WTC11 (cell line): ENCODE data around the gene PROK1. TPM values are rescaled to one million over a fixed set of nuclear protein-coding genes. Genes with fewer than 3 reads are reported as not detected.

Experiments used
- ATAC-seq: fragments of 200-7000 bp; cut with Tn5 transposase; 2 replicates; pipeline ENCODE4 v1.10.0; 2021; ENCODE audit warnings: mild to moderate bottlenecking, moderate library complexity
- CTCF ChIA-PET: fragments of 300-600 bp; sonication (Branson Sonifier 250); formaldehyde crosslinking; loops from one replicate; lab custom pipeline; 2021; ENCODE audit warnings: antibody characterized with exemption; lab: Charles Lee
- POLR2A ChIA-PET: fragments of 350-600 bp; sonication (Branson Sonifier 250); formaldehyde crosslinking; loops from one replicate; lab custom pipeline; 2021; ENCODE audit warnings: antibody characterized with exemption; lab: Charles Lee
- DNase-seq: peaks from one replicate; pipeline ENCODE4 v3.0.0; 2021; ENCODE audit warnings: low spot score
- H3K27ac Mint-ChIP-seq: 2 replicates; pipeline ENCODE4 v1.8.0; 2021; ENCODE audit warnings: mixed read lengths
- H3K27me3 Mint-ChIP-seq: 2 replicates; pipeline ENCODE4 v1.8.0; 2021; ENCODE audit warnings: low read depth, mild to moderate bottlenecking, moderate library complexity, mixed read lengths
- H3K36me3 Mint-ChIP-seq: 2 replicates; pipeline ENCODE4 v1.8.0; 2021; ENCODE audit warnings: mixed read lengths
- H3K4me1 Mint-ChIP-seq: 2 replicates; pipeline ENCODE4 v1.8.0; 2022; ENCODE audit warnings: mixed read lengths
- H3K4me3 Mint-ChIP-seq: 2 replicates; pipeline ENCODE4 v1.8.0; 2021; ENCODE audit warnings: mild to moderate bottlenecking, moderate library complexity, mixed read lengths
- H3K9me3 Mint-ChIP-seq: 2 replicates; pipeline ENCODE4 v1.8.0; 2021; ENCODE audit warnings: mixed read lengths
- ARID4B ChIP-seq: sonication (generic); formaldehyde crosslinking; IDR thresholded peaks from 2 replicates; pipeline ENCODE4 v1.8.0; 2023; ENCODE audit warnings: missing genetic modification reagents, mild to moderate bottlenecking, borderline replicate concordance
- FOXJ3 ChIP-seq: sonication (generic); formaldehyde crosslinking; IDR thresholded peaks from 2 replicates; pipeline ENCODE4 v1.9.0; 2021; ENCODE audit warnings: missing genetic modification reagents, mild to moderate bottlenecking, borderline replicate concordance
- FOXP1 ChIP-seq: sonication (generic); formaldehyde crosslinking; IDR thresholded peaks from 2 replicates; pipeline ENCODE4 v1.8.0; 2022; ENCODE audit warnings: missing genetic modification reagents, mild to moderate bottlenecking, moderate library complexity, borderline replicate concordance
- GABPB1 ChIP-seq: sonication (generic); formaldehyde crosslinking; IDR thresholded peaks from 2 replicates; pipeline ENCODE4 v1.8.1; 2023; ENCODE audit warnings: mild to moderate bottlenecking, missing genetic modification reagents
- GTF2I ChIP-seq: fragments of 250-450 bp; sonication (Bioruptor Pico); conservative IDR thresholded peaks from 2 replicates; pipeline ENCODE4 v1.4.0; 2021; ENCODE audit warnings: mild to moderate bottlenecking
- HMGA2 ChIP-seq: fragments of 250-450 bp; sonication (Bioruptor Pico); IDR thresholded peaks from 2 replicates; pipeline ENCODE4 v1.4.0; 2021; ENCODE audit warnings: mild to moderate bottlenecking, moderate library complexity
- KAT7 ChIP-seq: sonication (generic); formaldehyde crosslinking; IDR thresholded peaks from 2 replicates; pipeline ENCODE4 v1.8.1; 2023; ENCODE audit warnings: missing genetic modification reagents, mild to moderate bottlenecking, borderline replicate concordance
- MXD4 ChIP-seq: fragments of 250-450 bp; sonication (Bioruptor Pico); IDR thresholded peaks from 2 replicates; pipeline ENCODE4 v1.8.0; 2021; ENCODE audit warnings: mild to moderate bottlenecking, moderate library complexity, borderline replicate concordance
- NFE2L1 ChIP-seq: sonication (generic); formaldehyde crosslinking; IDR thresholded peaks from 2 replicates; pipeline ENCODE4 v1.8.1; 2023; ENCODE audit warnings: missing genetic modification reagents
- NR2C2 ChIP-seq: sonication (generic); formaldehyde crosslinking; IDR thresholded peaks from 2 replicates; pipeline ENCODE4 v1.8.0; 2022; ENCODE audit warnings: mild to moderate bottlenecking, missing genetic modification reagents
- SMAD4 ChIP-seq: sonication (generic); formaldehyde crosslinking; IDR thresholded peaks from 2 replicates; pipeline ENCODE4 v1.8.0; 2022; ENCODE audit warnings: mild to moderate bottlenecking, missing genetic modification reagents
- ZNF396 ChIP-seq: fragments of 250-450 bp; sonication (Bioruptor Pico); IDR thresholded peaks from 2 replicates; pipeline ENCODE4 v1.8.0; 2021; ENCODE audit warnings: mild to moderate bottlenecking, moderate library complexity, borderline replicate concordance
- ZNF416 ChIP-seq: fragments of 250-450 bp; sonication (Bioruptor Pico); IDR thresholded peaks from 2 replicates; pipeline ENCODE4 v1.9.0; 2021; ENCODE audit warnings: mild to moderate bottlenecking, inconsistent platforms
- ZNF423 ChIP-seq: fragments of 250-450 bp; sonication (Bioruptor Pico); IDR thresholded peaks from 2 replicates; pipeline ENCODE4 v2.1.2; 2022; ENCODE audit warnings: mild to moderate bottlenecking, moderate library complexity
- ZNF532 ChIP-seq: fragments of 250-450 bp; sonication (Bioruptor Pico); IDR thresholded peaks from 2 replicates; pipeline ENCODE4 v1.9.0; 2021; ENCODE audit warnings: mild to moderate bottlenecking, borderline replicate concordance
- total RNA-seq: library from RNA; stranded (reverse); gene quantifications from 3 replicates; pipeline ENCODE4 v1.2.3, GENCODE V29; 2021
- TF ChIP-seq, protein P1 (sequence below): sonication (generic); formaldehyde crosslinking; conservative IDR thresholded peaks from 2 replicates; pipeline ENCODE4 v1.8.1; 2022; ENCODE audit warnings: mild to moderate bottlenecking, missing genetic modification reagents
- TF ChIP-seq, protein P2 (sequence below): sonication (generic); formaldehyde crosslinking; conservative IDR thresholded peaks from 2 replicates; pipeline ENCODE4 v1.8.1; 2023; ENCODE audit warnings: mild to moderate bottlenecking, low read depth, missing genetic modification reagents, moderate library complexity
- TF ChIP-seq, protein P3 (sequence below): fragments of 250-450 bp; sonication (Bioruptor Pico); IDR thresholded peaks from 2 replicates; pipeline ENCODE4 v1.9.0; 2021; ENCODE audit warnings: moderate library complexity, mild to moderate bottlenecking, inconsistent platforms, borderline replicate concordance
- TF ChIP-seq, protein P4 (sequence below): sonication (generic); formaldehyde crosslinking; IDR thresholded peaks from 2 replicates; pipeline ENCODE4 v1.8.0; 2023; ENCODE audit warnings: mild to moderate bottlenecking, missing genetic modification reagents

PROK1 gene
- total RNA-seq, 1 experiment from 2014 or later = not detected

DNA sequence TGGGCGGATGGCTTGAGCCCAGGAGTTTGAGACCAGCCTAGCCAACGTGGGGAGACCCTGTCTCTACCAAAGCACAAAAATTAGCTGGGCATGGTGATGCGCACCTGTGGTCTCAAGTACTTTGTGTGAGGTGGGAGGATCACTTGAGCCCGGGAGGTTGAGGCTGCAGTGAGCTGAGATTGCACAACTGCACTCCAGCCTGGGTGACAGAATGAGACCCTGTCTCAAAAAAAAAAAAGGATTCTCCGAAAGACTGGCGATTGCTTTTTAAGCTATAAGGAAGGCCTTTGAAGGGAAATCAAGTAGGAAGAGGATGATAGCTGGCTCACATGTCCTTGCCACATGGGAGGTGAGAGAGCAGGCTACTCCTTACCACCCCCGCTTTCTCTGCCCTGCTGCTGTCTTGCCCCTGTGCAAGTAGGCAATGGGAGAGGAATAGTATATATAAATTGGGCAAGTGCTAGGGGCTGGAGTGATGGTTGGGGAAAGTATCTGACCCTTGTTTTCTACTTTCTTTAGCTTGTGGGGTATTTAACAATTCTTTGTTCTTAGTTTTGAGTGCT lies 39.7 kb upstream of the PROK1 start:
- Mint-ChIP-seq H3K4me1 (peaks cover 19% of the 10 kb centered on the region), H3K27ac (no peak overlapping the region), H3K9me3 (no peaks in the 10 kb centered on the region), H3K4me3 (no peak overlapping the region), H3K36me3 (no peaks in the 10 kb centered on the region; the same call in 1 of the 2 replicates), H3K27me3 (peaks cover 2% of the 10 kb centered on the region; the same call in 1 of the 2 replicates)
- ChIA-PET POLR2A (no interaction called here), CTCF (interaction anchor here (0.8 to 7.5 kb wide), 9 partner anchors 24 to 214 kb away, joined by 4 to 188 read pairs (median 15); partner anchors contain the start of genes PROK1 and RBM15)
- no peak for DNase-seq
- no peak for ATAC-seq
- TF ChIP-seq FOXJ3 (CRISPR knock-in tag) (no peak), ARID4B (CRISPR knock-in tag) (no peak), NR2C2 (no peak), HMGA2 (no peak), ZNF532 (CRISPR knock-in tag) (no peak), GABPB1 (CRISPR knock-in tag) (no peak), KAT7 (CRISPR knock-in tag) (no peak), ZNF396 (no peak), NFE2L1 (CRISPR knock-in tag) (no peak), MXD4 (CRISPR knock-in tag) (no peak), FOXP1 (no peak), SMAD4 (no peak), ZNF423 (CRISPR knock-in tag) (no peak), GTF2I (CRISPR knock-in tag) (no peak), ZNF416 (CRISPR knock-in tag) (no peak)
- TF ChIP-seq, protein P1, sequence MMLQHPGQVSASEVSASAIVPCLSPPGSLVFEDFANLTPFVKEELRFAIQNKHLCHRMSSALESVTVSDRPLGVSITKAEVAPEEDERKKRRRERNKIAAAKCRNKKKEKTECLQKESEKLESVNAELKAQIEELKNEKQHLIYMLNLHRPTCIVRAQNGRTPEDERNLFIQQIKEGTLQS (CRISPR knock-in tag) = no peak
- TF ChIP-seq, protein P2, sequence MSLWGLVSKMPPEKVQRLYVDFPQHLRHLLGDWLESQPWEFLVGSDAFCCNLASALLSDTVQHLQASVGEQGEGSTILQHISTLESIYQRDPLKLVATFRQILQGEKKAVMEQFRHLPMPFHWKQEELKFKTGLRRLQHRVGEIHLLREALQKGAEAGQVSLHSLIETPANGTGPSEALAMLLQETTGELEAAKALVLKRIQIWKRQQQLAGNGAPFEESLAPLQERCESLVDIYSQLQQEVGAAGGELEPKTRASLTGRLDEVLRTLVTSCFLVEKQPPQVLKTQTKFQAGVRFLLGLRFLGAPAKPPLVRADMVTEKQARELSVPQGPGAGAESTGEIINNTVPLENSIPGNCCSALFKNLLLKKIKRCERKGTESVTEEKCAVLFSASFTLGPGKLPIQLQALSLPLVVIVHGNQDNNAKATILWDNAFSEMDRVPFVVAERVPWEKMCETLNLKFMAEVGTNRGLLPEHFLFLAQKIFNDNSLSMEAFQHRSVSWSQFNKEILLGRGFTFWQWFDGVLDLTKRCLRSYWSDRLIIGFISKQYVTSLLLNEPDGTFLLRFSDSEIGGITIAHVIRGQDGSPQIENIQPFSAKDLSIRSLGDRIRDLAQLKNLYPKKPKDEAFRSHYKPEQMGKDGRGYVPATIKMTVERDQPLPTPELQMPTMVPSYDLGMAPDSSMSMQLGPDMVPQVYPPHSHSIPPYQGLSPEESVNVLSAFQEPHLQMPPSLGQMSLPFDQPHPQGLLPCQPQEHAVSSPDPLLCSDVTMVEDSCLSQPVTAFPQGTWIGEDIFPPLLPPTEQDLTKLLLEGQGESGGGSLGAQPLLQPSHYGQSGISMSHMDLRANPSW (CRISPR knock-in tag) = no peak
- TF ChIP-seq, protein P3, sequence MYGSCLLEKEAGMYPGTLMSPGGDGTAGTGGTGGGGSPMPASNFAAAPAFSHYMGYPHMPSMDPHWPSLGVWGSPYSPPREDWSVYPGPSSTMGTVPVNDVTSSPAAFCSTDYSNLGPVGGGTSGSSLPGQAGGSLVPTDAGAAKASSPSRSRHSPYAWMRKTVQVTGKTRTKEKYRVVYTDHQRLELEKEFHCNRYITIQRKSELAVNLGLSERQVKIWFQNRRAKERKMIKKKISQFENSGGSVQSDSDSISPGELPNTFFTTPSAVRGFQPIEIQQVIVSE (CRISPR knock-in tag) = no peak
- TF ChIP-seq, protein P4, sequence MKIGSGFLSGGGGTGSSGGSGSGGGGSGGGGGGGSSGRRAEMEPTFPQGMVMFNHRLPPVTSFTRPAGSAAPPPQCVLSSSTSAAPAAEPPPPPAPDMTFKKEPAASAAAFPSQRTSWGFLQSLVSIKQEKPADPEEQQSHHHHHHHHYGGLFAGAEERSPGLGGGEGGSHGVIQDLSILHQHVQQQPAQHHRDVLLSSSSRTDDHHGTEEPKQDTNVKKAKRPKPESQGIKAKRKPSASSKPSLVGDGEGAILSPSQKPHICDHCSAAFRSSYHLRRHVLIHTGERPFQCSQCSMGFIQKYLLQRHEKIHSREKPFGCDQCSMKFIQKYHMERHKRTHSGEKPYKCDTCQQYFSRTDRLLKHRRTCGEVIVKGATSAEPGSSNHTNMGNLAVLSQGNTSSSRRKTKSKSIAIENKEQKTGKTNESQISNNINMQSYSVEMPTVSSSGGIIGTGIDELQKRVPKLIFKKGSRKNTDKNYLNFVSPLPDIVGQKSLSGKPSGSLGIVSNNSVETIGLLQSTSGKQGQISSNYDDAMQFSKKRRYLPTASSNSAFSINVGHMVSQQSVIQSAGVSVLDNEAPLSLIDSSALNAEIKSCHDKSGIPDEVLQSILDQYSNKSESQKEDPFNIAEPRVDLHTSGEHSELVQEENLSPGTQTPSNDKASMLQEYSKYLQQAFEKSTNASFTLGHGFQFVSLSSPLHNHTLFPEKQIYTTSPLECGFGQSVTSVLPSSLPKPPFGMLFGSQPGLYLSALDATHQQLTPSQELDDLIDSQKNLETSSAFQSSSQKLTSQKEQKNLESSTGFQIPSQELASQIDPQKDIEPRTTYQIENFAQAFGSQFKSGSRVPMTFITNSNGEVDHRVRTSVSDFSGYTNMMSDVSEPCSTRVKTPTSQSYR (CRISPR knock-in tag) = no peak
